OCI-M2 (cell line): ENCODE measurements around the gene ZNF582.
A peak's percentile ranks its signal among the peaks of the same experiment; 100 is the strongest.

Source experiments
- DNase-seq: peaks from one replicate; lab custom pipeline; 2025; ENCODE audit not compliant: unreplicated experiment; lab: John Stamatoyannopoulos, UW

ZNF582 gene

DNA sequence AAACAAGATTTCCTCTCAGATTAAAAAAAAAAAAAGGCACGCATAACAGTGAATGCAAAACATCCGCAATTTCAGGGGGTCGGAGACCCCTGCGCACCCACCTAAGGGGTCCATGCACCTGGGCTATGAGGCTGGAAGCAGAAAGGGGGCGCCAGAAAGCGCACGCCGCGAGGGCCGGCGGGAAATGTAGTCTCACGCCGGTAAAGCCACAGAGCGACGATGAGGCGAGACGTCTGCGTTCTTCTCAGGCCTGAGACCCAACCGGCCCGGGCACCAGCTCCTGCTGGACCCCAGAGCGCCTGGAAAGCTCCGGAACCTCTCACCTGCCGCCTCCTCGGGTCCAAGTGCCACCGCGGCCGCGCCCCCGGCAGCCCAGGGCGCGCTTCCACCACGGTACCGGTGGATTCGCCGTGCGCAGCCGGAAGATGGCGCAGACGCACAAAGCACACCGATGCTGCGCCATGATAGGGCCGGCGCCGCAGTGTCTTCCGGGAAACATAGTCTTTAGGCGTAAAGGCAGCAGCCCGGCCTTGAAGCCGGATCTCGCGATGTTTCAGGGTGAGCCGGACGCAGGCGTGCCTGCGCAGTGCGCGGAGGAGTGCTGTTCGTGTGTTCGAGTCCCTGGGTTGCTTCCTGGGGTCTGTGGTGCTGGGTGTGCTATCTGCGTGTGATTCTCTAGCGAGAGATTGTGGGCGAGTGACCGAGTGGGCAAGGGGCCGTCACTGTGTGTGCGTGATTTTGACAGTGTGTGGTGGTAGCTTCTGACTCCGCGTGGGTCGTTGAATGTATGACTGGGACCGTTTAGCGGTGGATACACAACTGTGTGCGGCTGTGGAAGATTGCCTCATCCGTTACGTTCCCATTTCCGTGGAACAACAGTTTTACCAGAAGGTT lies at the start of gene ZNF582:
TSS of gene ZNF582 (minus strand) at position 416 of the 894 bp plus-strand sequence. CDS start 1,782 bp downstream, outside the sequence.
- DNase-seq, result peak; percentile 83

- DNase-seq, result no peak
Measured at GRCh38 chr19:56441206-56441792, 48.0 kb upstream of the ZNF582 start.

DNA sequence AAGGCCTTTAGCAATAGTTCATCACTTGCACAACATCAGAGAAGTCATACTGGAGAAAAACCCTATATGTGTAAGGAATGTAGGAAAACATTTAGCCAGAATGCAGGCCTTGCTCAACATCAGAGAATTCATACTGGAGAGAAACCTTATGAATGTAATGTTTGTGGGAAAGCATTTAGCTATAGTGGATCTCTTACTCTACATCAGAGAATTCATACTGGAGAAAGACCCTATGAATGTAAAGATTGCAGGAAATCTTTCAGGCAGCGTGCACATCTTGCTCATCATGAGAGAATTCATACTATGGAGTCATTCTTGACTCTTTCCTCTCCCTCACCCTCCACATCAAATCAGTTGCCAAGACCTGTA lies 30.6 kb upstream of the ZNF582 start:
- no peak for DNase-seq

- no peak for DNase-seq
Measured at GRCh38 chr19:56423276-56423984, 30.1 kb upstream of the ZNF582 start.

- DNase-seq, result no peak
Measured at GRCh38 chr19:56405062-56405461, 11.7 kb upstream of the ZNF582 start.

DNA sequence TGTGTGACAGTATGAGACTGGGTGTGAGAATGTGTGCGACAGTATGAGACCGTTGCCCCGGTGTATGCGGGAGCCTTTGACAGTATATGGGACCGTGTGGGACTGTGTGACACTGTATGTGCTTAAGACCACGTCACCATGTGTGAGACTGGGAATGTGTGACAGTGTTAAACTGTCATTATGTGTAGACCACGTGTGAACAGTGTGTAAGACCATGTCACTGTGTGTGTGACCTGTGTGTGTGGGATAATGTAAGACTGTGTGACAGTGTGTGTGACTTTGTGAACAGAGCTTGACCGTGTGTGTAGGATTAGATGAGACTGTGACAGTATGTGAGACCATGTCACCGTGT lies 11.3 kb upstream of the ZNF582 start:
- no peak for DNase-seq

- DNase-seq, result peak; percentile 92
Measured at GRCh38 chr19:56403764-56404704, 10.7 kb upstream of the ZNF582 start, which contains the start of gene ZNF583. Gene ZNF583 (plus strand): TSS chr19:56404332. CDS start chr19:56407115, 2,783 bp downstream.

- DNase-seq, result no peak
Measured at GRCh38 chr19:56403261-56403660, 9.9 kb upstream of the ZNF582 start.

DNA sequence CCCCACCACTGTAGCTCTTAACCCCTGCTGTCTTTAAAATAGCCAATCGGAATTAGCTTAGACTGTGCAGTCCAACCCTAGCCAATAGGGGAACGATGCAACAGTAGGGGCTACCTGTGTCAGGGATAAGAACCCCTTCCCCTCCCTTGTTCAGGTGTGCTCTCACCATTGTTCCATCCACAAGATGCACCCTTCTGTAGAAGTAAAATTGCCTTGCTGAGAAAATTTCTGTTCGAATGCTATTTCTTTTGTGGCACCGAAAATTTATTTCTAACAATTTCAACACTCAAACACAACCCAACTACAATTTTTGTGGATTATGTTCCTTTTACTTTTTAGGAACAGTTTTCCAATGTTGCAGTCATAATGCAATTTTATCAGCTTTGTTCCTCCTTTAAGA lies 7.2 kb upstream of the ZNF582 start:
- no peak for DNase-seq

DNA sequence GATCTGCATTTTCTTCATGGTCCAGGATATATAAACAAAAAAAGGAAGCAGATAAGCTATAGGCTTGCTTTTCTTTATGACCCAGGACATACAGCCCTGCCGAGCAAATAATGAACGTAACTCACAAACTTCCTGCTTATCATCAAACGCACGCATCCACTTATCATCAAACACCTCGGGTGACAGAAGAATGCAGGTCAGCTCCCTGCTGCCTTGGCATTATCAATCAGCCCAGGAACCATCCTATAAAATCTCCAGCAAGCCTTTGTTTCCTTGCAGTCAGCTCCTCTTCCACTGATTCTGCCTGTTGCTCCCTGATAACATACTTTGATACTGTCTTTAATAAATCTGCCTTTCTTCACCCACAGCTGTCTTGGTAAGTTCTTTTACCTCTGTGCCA lies 5.5 kb upstream of the ZNF582 start:
- DNase-seq, result no peak

GRCh38 chr19:56383826-56384605 lies 9.3 kb downstream of the ZNF582 start:
- DNase-seq, result no peak

GRCh38 chr19:56377105-56377924 lies 16.0 kb downstream of the ZNF582 start:
- no peak for DNase-seq

DNA sequence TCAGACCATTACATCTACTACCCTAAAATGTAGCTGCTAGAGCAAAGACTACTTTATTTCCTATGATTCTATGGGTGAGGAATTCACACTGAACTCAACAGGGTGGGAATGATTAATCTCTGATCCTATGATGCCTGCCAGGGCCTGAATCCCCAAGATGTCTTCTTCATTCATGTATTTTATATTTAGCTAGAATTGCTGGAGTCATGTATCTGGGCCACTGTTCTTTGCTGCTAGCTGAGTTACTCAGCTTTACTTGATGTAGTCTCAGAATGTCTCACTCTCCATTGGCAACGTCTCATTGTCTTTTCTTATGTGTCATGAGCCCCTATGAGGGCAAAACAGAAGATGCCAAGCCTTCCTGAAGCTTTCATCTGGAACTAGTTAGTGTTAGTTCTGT lies 21.1 kb downstream of the ZNF582 start:
- no peak for DNase-seq

- DNase-seq, result no peak
Measured at GRCh38 chr19:56369886-56370676, 23.3 kb downstream of the ZNF582 start.

- peak; percentile 89 for DNase-seq
Measured at GRCh38 chr19:56367829-56368711, 25.3 kb downstream of the ZNF582 start.

- no peak for DNase-seq
Measured at GRCh38 chr19:56360841-56361240, 32.5 kb downstream of the ZNF582 start.

GRCh38 chr19:56356944-56357343 lies 36.4 kb downstream of the ZNF582 start:
- no peak for DNase-seq
